Measurements from ENCODE around the gene SLC12A4. TPM values are rescaled to one million over a fixed set of nuclear protein-coding genes. Genes with fewer than 3 reads are reported as not detected.
"Not testable (repeated sequence)": the region's sequence is repeated elsewhere in the genome, so short reads cannot be mapped to it uniquely, and the experiment has no call there.

Gene SLC12A4
- total RNA-seq, 5 donors from 2014 or later (not counting 1 experiment from before 2014, with no cell fraction given), result 23.3 to 39.6 (median 33.7) TPM

DNA sequence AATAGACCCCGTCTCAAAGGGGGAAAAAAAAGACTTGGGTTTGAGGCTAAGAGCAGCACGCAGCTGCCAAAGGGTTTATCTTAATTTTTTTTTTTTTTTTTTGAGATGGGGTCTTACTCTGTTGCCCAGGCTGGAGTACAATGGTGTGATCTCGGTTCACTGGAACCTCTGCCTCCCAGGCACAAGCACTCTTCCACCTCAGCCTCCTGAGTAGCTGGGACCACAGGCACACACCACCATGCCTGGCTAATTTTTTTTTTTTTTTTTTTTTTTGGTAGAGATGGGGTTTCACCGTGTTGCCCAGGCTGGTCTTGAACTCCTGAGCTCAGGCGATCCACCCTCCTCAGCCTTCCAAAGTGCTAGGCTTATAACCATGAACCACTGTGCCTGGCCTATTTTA is 30.7 kb downstream of the SLC12A4 start:
- ChIA-PET POLR2A (interaction anchor here (0.6 to 0.7 kb wide), 5 partner anchors 28 to 1403 kb away, joined by 3 to 11 read pairs (median 4); partner anchors contain the start of gene PSKH1 (in 1 of the 2)), CTCF (interaction anchor here (0.7 to 1.0 kb wide), 4 partner anchors 9 to 28 kb away, joined by 4 to 6 read pairs (median 4); no protein-coding TSS in a partner anchor)
- peaks cover 6 to 67% of the 10 kb centered on the region in 2 experiments for H3K4me1 ChIP-seq (ENCODE audit: control insufficient read depth in 1 of 2, extremely low read depth in 1 of 2, insufficient read depth in 2 of 2, low read length in 2 of 2)
- H3K27ac ChIP-seq (ENCODE audit: low read length), result peak overlapping the region; percentile 82
- peaks cover 20% of the 10 kb centered on the region for H3K36me3 Mint-ChIP-seq
- H3K27me3 Mint-ChIP-seq; H3K9me3 Mint-ChIP-seq; H3K9me3 ChIP-seq; H3K4me3 ChIP-seq (ENCODE audit: control insufficient read depth in 1 of 2, extremely low read depth in 1 of 2, low read length in 1 of 2); ATAC-seq (replicated peaks in 1 of 4); DNase-seq; H3K27me3 ChIP-seq (replicated peaks in 1 of 2; ENCODE audit: control insufficient read depth in 2 of 2, extremely low read depth in 1 of 2, insufficient read depth in 2 of 2, low read length in 1 of 2): not testable (repeated sequence)
- H3K27ac Mint-ChIP-seq, result peak overlapping the region in 1 of 2 donors; percentile 99
- peak overlapping the region in 2 of 3 donors; percentile 98 to 99 for H3K4me3 Mint-ChIP-seq
- peaks cover 4 to 22% of the 10 kb centered on the region in 2 donors for H3K36me3 ChIP-seq (ENCODE audit: control insufficient read depth in 2 of 2, extremely low read depth in 1 of 2, insufficient read depth in 1 of 2, low read length in 1 of 2)
- WGBS (ENCODE audit: insufficient coverage), result no CpG with 5 or more reads among the region's 5 CpGs
- peaks cover 49 to 61% (median 57%) of the 10 kb centered on the region in 3 donors for H3K4me1 Mint-ChIP-seq

DNA sequence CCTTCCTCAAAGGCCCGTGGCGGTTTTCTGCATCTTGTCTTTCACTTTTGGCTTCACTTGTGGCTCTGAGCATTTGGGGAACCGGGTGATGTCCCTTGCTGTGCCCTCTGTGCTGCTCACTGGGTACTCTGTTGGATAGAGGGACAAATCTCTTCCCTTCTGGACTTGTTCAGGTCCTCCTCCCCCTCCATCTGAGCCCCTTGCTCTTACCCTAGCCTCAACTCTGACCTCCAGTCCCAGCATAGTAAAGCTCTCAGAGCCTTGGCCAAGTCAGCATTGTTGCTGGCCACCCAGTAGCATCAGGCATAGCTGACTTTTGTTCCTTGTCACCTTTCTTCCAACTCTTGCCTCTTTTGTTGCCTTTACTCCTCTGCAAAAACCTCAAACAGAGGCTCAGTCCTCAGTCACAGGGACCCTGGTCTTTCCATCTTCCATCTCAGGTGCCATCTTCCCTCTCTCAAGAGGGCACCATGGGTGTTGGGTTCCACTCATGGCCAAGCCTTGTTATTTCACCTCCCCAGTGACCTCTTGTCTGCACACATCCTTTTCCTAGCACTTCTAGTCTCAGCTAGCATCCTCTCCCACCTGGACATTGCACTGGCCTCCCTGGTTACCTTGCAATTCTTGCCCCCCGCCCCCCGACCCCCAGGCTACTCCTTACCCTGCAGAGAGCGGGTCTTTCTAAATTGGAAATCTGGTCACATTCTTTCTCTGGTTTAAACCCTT is 31.4 kb downstream of the SLC12A4 start:
- peaks cover 4 to 29% of the 10 kb centered on the region in 2 donors for H3K36me3 ChIP-seq (ENCODE audit: control insufficient read depth in 2 of 2, extremely low read depth in 1 of 2, insufficient read depth in 1 of 2, low read length in 1 of 2)
- ATAC-seq (replicated peaks in 1 of 4), result peak; percentile 54 to 61 (median 59)
- POLR2A ChIA-PET, result interaction anchor here (0.6 to 0.7 kb wide), 3 partner anchors 29 to 457 kb away, joined by 3 read pairs; no protein-coding TSS in a partner anchor
- CTCF ChIA-PET, result no interaction called here
- DNase-seq, result peak in 33 of 35 experiments; percentile 62 to 90 (median 73)
- peaks cover 25% of the 10 kb centered on the region for H3K36me3 Mint-ChIP-seq
- no peaks in the 10 kb centered on the region for H3K27me3 ChIP-seq (replicated peaks in 1 of 2; ENCODE audit: control insufficient read depth in 2 of 2, extremely low read depth in 1 of 2, insufficient read depth in 2 of 2, low read length in 1 of 2)
- WGBS (ENCODE audit: insufficient coverage), result 80% methylated on average over 3 of the region's 6 CpGs
- H3K4me3 Mint-ChIP-seq, result peak overlapping the region; percentile 98 to 99 (median 99)
- peaks cover 47 to 59% (median 55%) of the 10 kb centered on the region in 3 donors for H3K4me1 Mint-ChIP-seq
- H3K4me3 ChIP-seq (ENCODE audit: control insufficient read depth in 1 of 2, extremely low read depth in 1 of 2, low read length in 1 of 2), result peak overlapping the region; percentile 95 to 97
- no peaks in the 10 kb centered on the region for H3K27me3 Mint-ChIP-seq
- no peaks in the 10 kb centered on the region for H3K9me3 ChIP-seq
- peak overlapping the region; percentile 99 for H3K27ac Mint-ChIP-seq
- H3K9me3 Mint-ChIP-seq, result no peaks in the 10 kb centered on the region
- peak overlapping the region; percentile 82 for H3K27ac ChIP-seq (ENCODE audit: low read length)
- H3K4me1 ChIP-seq (ENCODE audit: control insufficient read depth in 1 of 2, extremely low read depth in 1 of 2, insufficient read depth in 2 of 2, low read length in 2 of 2), result peaks cover 6 to 60% of the 10 kb centered on the region in 2 experiments

- under 1% methylated on average over 49 of the region's 54 CpGs for WGBS (ENCODE audit: insufficient coverage)
- Histone ChIP-seq H3K36me3 (ENCODE audit: control insufficient read depth in 2 of 2, extremely low read depth in 1 of 2, insufficient read depth in 1 of 2, low read length in 1 of 2) (peaks cover 8 to 35% of the 10 kb centered on the region in 2 donors), H3K9me3 (no peaks in the 10 kb centered on the region), H3K4me3 (ENCODE audit: control insufficient read depth in 1 of 2, extremely low read depth in 1 of 2, low read length in 1 of 2) (peak within 1 kb of the TSS; percentile 95 to 97), H3K4me1 (ENCODE audit: control insufficient read depth in 1 of 2, extremely low read depth in 1 of 2, insufficient read depth in 2 of 2, low read length in 2 of 2) (peaks cover 6 to 53% of the 10 kb centered on the region in 2 experiments), H3K27me3 (replicated peaks in 1 of 2; ENCODE audit: control insufficient read depth in 2 of 2, extremely low read depth in 1 of 2, insufficient read depth in 2 of 2, low read length in 1 of 2) (no peaks in the 10 kb centered on the region), H3K27ac (ENCODE audit: low read length) (peak within 1 kb of the TSS; percentile 82)
- ATAC-seq (replicated peaks in 1 of 4) (peak; percentile 4 to 11 (median 6)), DNase-seq (peak in 23 of 35 experiments; percentile 13 to 68 (median 34))
- H3K27me3 Mint-ChIP-seq, result no peaks in the 10 kb centered on the region
- peaks cover 40 to 52% (median 47%) of the 10 kb centered on the region in 3 donors for H3K4me1 Mint-ChIP-seq
- peaks cover 25% of the 10 kb centered on the region for H3K36me3 Mint-ChIP-seq
- peak within 1 kb of the TSS; percentile 98 to 99 (median 99) for H3K4me3 Mint-ChIP-seq
- peak within 1 kb of the TSS; percentile 99 for H3K27ac Mint-ChIP-seq
- ChIA-PET POLR2A (interaction anchor here (0.6 to 0.7 kb wide), 4 partner anchors 43 to 1792 kb away, joined by 3 to 8 read pairs (median 3); partner anchors contain the start of gene PSKH1 (in 1 of the 2)), CTCF (interaction anchor here (0.5 to 1.5 kb wide), 5 partner anchors 130 to 455 kb away, joined by 3 to 5 read pairs (median 4); partner anchors contain the start of genes ACD (in 1 of the 2), ATP6V0D1 (in 1 of the 2), RANBP10 (in 1 of the 2) and TSNAXIP1 (in 1 of the 2))
- no peaks in the 10 kb centered on the region for H3K9me3 Mint-ChIP-seq
Measured at GRCh38 chr16:67936124-67936879, 32.1 kb downstream of the SLC12A4 start, which contains the start of gene PSMB10. Gene PSMB10, minus strand, starts transcription at chr16:67936850. Its CDS starts 101 bp downstream, at chr16:67936749.

DNA sequence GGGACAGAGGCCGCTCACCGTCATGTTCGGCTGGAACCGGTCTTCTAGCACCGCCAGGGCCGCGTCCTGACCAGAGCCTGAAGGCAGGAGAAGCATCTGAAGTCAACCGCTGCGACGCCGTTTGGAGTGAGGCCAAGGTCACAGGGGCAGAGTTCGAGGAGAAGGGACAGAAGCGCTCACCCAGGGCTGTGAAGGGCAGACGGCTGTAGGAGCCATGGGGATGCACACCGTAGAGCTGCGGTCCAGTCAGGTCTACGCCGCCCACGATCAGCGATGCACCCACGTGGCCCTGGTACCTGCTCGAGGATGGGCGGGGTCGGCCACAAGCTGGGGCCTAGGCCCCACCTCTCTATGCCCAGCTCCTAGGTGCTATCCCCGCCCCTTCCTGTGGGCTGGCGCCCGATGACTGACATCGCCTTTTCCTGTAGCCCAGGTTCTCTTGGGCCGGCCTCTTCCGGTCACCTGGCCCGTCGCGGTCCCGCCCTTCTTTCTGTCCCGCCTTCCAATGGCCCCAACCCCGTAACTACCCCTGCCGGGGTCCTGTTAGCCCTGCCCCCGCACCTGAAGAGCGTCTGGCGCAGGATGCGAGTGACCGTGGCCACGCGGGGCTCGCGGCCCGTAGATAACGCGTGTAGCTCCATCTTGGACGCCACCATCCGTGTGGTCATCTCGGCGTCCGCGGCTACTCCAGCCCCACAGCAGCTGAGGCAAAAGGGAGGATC is 32.9 kb downstream of the SLC12A4 start:
- H3K9me3 ChIP-seq, result no peaks in the 10 kb centered on the region
- H3K9me3 Mint-ChIP-seq, result no peaks in the 10 kb centered on the region
- ChIA-PET CTCF (interaction anchor here (0.5 to 1.5 kb wide), 5 partner anchors 129 to 454 kb away, joined by 3 to 5 read pairs (median 4); partner anchors contain the start of genes ACD (in 1 of the 2), ATP6V0D1 (in 1 of the 2), RANBP10 (in 1 of the 2) and TSNAXIP1 (in 1 of the 2)), POLR2A (interaction anchor here (0.6 kb wide), 2 partner anchors 42 to 1792 kb away, joined by 3 to 8 read pairs; partner anchors contain the start of gene PSKH1 (in 1 of the 2))
- H3K27me3 Mint-ChIP-seq, result no peaks in the 10 kb centered on the region
- DNase-seq (peak; percentile 82 to 97 (median 95)), ATAC-seq (replicated peaks in 1 of 4) (peak; percentile 89 to 91 (median 90))
- H3K36me3 Mint-ChIP-seq, result peaks cover 25% of the 10 kb centered on the region
- 11% methylated on average over 55 of the region's 55 CpGs for WGBS (ENCODE audit: insufficient coverage)
- peaks cover 9 to 41% of the 10 kb centered on the region in 2 donors for H3K36me3 ChIP-seq (ENCODE audit: control insufficient read depth in 2 of 2, extremely low read depth in 1 of 2, insufficient read depth in 1 of 2, low read length in 1 of 2)
- H3K27ac Mint-ChIP-seq, result peak overlapping the region; percentile 99
- H3K27me3 ChIP-seq (replicated peaks in 1 of 2; ENCODE audit: control insufficient read depth in 2 of 2, extremely low read depth in 1 of 2, insufficient read depth in 2 of 2, low read length in 1 of 2), result no peaks in the 10 kb centered on the region
- peaks cover 6 to 47% of the 10 kb centered on the region in 2 experiments for H3K4me1 ChIP-seq (ENCODE audit: control insufficient read depth in 1 of 2, extremely low read depth in 1 of 2, insufficient read depth in 2 of 2, low read length in 2 of 2)
- H3K4me1 Mint-ChIP-seq, result peaks cover 38 to 48% (median 44%) of the 10 kb centered on the region in 3 donors
- H3K27ac ChIP-seq (ENCODE audit: low read length), result peak overlapping the region; percentile 82
- peak overlapping the region; percentile 98 to 99 (median 99) for H3K4me3 Mint-ChIP-seq
- H3K4me3 ChIP-seq (ENCODE audit: control insufficient read depth in 1 of 2, extremely low read depth in 1 of 2, low read length in 1 of 2), result peak overlapping the region; percentile 95 to 97

DNA sequence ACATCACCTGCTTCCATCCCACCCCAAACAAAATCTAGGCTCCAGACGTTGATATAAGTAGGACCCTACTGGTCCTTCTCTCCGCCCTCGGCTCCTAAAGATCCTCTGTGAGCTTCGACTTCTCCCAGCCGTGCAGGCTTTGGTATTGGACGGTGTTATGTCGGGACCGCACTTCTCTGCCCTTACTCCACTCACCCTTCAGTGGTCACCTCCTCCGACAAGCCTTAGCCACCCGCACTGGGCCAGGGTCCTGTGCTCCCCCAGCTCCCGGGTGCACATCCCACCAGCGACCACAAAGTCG is 33.4 kb downstream of the SLC12A4 start:
- peaks cover 9 to 46% of the 10 kb centered on the region in 2 donors for H3K36me3 ChIP-seq (ENCODE audit: control insufficient read depth in 2 of 2, extremely low read depth in 1 of 2, insufficient read depth in 1 of 2, low read length in 1 of 2)
- no peak for DNase-seq
- H3K27ac ChIP-seq (ENCODE audit: low read length), result peak overlapping the region; percentile 82
- Mint-ChIP-seq H3K27ac (peak overlapping the region; percentile 99), H3K27me3 (no peaks in the 10 kb centered on the region), H3K9me3 (no peaks in the 10 kb centered on the region), H3K36me3 (peaks cover 25% of the 10 kb centered on the region), H3K4me1 (peaks cover 33 to 43% (median 39%) of the 10 kb centered on the region in 3 donors), H3K4me3 (peak overlapping the region; percentile 98 to 99 (median 99))
- H3K4me1 ChIP-seq (ENCODE audit: control insufficient read depth in 1 of 2, extremely low read depth in 1 of 2, insufficient read depth in 2 of 2, low read length in 2 of 2), result peaks cover 6 to 42% of the 10 kb centered on the region in 2 experiments
- CTCF ChIA-PET, result interaction anchor here (0.9 to 1.5 kb wide), 4 partner anchors 38 to 414 kb away, joined by 3 to 5 read pairs (median 4); partner anchors contain the start of genes RANBP10 (in 1 of the 2) and TSNAXIP1 (in 1 of the 2)
- no peaks in the 10 kb centered on the region for H3K27me3 ChIP-seq (replicated peaks in 1 of 2; ENCODE audit: control insufficient read depth in 2 of 2, extremely low read depth in 1 of 2, insufficient read depth in 2 of 2, low read length in 1 of 2)
- no peaks in the 10 kb centered on the region for H3K9me3 ChIP-seq
- POLR2A ChIA-PET, result interaction anchor here in 1 of 2 donors (0.5 kb wide), 1 partner anchor 119 kb away, joined by 3 read pairs; no protein-coding TSS in a partner anchor
- peak overlapping the region in 1 of 2 donors; percentile 95 for H3K4me3 ChIP-seq (ENCODE audit: control insufficient read depth in 1 of 2, extremely low read depth in 1 of 2, low read length in 1 of 2)
- no peak for ATAC-seq (replicated peaks in 1 of 4)
- 88% methylated on average over 13 of the region's 13 CpGs for WGBS (ENCODE audit: insufficient coverage)

All from T-cell (primary cell).